ENCODE results near the gene CCNYL1.

The CCNYL1 gene

DNA sequence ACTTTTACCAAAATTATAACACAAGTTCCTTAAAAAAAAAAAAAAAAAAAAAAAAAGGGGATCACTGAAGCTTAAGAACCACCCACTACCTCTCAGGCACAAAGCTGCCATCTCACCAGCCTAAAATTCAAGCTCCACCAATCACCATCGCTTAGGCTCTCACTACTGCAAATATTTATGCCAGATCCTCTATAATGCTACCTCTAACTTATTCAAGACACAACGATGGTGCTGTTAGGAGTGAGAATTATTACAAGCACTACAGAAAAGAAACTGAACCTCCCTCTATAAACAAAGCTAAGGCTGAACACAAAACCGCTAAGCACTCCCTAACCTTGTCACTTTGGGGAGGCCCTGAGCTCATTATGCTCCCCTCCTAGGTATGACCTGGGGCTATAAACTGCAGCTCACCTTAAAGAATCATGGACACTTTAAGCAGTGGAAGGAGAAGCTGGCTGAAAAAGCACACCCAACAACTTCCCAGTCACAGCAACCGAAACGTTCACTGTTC is 54.7 kb downstream of the CCNYL1 start:
- no peak for DNase-seq (ENCODE audit: low read depth)

DNA sequence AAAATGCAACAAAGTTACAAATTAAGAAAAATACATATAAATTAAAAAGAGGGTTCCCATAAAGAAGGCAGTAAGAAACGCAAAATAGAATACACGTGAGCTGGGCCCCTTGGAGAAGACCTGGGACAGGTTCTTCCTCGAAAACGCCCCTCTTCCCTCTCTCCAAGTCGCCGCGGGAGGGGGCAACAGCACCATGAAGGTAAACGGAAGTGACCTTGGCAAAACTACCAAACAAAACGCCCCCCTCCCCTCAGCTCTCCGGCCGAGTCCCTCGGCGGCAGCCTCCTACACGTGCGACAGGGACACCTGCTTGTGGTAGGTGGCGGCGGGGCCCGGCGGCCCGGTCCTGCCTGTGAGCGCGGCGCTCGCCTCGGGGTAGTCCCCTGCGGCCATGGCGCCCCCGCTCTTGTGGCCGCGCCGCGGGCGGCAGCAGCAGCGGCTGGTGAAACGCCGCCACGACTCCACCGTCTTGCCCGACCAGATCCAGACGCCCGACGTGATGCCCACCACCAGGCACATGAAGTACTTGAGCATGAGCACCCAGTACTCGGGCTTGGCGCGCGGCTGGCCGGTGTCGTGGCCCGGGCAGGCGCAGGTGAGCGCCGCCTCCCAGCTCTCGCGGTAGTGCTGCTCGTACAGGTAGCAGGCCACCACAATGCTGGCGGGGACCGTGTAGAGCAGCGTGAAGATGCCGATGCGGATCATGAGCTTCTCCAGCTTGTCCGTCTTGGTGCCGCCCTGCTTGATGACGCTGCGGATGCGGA is 55.4 kb downstream of the CCNYL1 start:
- DNase-seq (ENCODE audit: low read depth): no peak

DNA sequence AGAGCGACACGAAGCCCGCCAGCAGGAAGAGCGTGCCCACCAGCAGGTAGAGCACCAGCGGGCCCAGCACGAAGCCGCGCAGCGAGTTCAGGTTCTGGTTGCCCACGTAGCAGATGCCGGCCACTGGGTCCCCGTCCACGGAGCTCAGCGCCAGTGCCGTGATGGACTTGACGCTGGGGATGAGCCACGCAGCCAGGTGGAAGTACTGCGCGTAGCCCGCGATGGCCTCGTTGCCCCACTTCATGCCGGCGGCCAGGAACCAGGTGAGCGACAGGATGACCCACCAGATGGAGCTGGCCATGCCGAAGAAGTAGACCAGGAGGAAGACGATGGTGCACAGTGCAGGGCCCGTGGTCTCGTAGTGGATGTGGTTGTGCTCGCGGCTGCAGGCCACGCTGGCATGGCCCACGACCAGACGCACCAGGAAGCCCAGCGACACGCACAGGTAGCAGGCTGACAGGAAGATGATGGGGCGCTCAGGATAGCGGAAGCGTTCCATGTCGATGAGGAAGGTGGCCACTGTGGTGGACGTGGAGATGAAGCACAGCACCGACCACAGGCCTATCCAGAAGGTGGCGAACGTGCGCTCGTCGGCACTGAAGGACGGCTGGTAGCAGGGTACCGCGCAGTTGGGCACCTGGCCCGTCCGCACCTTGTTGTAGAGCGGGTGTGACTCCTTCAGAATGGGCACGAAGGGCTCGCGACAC is 56.2 kb downstream of the CCNYL1 start:
- DNase-seq (ENCODE audit: low read depth): no peak

DNA sequence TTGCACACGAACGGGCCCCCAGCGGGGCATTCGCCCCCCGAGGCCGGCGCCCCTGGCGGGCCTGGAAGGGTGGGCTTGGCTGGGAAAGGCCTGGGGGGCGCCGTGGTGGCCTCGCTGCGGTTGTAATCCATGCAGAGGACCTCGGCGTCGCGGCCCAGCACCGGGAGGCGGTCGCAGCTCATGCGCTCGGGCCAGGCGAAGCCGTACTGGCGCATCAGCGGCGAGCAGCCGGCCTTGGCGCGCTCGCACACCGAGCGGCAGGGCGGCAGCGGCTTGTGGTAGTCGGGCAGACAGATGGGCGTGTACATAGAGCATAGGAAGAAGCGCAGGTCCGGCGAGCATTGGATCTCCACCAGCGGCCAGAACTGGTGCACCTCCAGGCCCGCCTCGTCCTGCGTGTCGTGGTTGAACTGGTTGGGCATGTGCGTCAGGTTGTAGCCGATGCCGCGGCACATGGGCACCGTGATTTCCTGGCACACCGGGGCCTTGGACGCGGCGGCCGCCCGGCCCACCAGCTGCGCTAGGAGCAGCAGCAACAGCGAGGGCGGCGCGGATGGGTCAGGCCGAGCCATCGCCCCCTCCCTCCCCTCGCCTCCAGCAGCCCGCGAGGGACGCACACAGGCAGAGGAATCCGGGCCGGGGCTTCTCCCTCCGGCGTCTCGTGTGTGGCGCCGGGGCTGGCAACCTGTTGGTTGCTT is 56.9 kb downstream of the CCNYL1 start:
- DNase-seq (ENCODE audit: low read depth): no peak

DNA sequence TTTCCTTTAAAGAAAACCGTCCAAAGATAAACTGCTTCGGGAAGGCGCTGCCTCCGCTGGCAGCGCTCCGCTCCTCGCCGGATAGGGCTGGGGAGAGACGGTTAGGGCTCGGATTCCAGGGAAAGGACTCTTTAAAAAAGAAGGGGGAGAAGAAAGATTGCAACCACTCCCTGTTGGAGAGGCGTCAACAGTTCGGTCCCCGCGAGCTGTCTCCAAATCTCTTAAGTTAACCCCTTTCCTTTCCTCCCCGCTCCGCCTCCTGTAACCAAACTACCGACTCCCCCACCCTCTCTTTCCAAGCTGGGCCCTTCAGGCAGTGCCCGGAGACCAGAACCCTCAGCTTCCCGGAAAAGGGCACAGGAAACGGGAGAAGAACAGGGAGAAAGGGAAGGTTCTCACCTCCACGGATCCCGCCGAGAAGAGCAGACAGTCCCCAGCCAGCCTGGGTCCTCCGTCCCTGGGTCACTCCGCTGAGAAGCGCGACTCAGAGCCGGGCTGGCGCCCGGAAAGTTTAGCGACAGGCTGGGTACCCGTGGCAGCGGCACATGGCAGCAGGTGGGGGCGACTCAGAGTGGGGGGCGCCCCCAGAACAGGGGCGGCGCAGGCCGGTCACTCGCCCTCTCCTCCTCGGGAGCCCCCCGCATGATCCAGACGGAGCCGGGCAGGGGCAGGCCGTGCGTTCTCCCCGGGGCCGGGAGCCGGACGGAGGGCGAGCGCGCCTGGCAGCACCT is 57.6 kb downstream of the CCNYL1 start:
- DNase-seq (ENCODE audit: low read depth): no peak

DNA sequence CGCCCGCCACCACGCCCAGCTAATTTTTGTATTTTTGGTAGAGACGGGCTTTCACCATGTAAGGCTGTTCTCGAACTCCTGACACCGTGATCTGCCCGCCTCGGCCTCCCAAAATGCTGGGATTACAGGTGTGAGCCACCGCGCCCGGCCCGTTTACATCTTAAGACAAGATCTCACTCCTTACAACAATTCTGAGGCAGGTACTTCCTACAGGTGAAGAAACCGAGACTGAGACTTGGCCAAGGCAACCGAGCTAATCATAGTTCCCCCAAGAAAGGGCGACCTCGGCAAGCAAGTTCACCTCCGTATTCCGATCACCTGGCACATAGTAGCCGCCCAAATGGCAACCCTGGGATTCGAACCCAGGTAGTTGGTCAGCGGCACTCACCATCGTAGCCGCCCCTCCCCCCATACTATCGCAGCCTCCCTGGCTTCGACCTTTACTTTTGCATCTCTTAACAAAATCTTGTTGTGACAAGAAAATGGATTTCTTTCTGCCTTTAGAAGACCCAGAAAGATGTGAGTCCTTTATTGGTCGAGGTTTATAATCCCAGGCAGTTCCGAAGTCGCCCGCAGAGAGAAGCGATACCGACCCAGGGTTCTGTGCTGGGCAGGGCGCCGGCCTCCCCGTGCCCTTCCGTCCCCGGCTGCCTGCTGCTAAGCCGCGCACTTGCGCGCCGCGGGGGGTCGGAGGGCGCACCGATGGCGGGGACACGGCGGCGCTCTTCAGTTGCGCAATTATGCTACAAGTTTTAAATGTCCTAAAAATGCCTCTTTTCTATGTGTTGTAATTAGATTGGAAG is 59.4 kb downstream of the CCNYL1 start:
- DNase-seq (ENCODE audit: low read depth): no peak

DNA sequence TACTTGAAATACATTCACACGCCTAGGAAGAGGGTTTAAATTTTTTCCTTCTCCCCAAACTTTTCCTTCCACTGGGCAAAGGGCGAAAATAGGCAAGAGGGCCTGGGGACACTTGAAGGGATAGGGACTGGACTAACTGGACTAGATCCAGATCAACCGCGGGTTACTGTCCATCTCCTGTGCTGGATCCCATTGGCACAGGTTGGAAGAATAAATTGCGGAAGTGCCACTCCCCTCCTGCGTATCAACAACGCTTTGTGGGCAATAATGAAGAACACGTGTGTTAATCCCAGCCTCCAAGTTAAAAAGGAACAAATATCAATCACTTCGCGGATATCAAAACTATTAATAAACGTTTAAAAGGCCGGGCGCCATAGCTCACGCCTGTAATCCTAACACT is 60.0 kb downstream of the CCNYL1 start:
- DNase-seq (ENCODE audit: low read depth): no peak

DNA sequence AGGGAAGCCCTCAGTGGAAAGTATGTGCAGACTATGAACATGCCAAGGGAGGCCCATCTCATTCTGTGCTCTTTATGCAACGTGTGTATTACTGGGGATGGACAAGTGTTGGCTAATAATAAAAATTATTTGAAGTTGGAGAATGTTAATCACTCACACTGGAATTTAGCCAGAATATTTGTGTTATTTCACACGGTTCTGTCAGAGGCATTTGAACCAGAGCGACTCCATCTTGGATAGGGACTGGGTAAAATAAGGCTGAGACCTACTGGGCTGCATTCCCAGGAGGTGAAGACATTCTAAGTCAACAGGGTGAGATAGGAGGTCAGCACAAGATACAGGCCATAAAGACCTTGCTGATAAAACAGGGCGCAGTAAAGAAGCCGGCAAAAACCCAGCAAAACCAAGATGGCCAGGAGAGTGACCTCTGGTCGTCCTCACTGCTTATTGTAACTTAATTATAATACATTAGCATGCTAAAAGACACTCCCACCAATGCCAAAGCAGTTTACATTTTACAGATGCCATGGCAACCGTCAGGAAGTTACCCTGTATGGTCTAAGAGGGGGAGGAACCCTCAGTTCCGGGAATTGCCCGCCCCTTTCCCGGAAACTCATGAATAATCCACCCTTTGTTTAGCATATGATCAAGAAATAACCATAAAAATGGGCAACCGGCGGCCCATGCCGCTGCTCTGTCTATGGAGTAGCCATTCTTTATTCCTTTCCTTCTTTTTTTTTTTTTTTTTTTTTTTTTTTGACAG is 60.8 kb downstream of the CCNYL1 start:
- DNase-seq (ENCODE audit: low read depth): no peak

DNA sequence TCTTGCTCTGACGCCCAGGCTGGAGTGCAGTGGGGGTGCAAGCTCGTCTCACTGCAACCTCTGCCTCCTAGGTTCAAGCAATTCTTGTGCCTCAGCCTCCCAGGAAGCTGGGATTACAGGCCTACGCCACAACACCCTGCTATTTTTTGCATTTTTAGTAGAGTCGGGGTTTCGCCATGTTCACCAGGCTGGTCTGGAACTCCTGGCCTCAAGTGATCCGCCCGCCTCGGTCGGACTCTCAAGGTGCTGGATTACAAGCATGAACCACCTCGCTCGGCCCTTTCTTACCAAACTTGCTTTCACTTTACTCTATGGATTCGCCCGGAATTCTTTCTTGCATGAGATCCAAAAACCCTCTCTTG is 61.4 kb downstream of the CCNYL1 start:
- DNase-seq (ENCODE audit: low read depth): no peak

DNA sequence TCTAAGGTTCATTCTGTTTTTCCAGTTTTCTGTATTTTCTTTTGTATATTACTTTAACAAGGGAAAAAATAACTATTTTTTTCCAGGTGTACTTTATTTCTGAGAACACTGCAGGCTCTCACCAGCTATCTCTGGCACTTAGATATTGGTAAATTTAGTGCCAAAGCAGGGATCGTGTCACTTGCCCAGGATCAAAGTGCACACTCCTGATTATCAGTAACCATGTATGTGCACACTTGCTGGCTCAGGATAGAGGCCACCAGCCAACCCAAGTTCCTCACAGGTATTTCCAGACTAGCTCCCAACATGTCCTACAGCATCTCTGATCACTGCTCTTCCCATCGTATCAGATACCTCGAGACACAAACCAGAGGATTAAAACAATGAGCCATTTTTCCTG is 64.0 kb downstream of the CCNYL1 start:
- DNase-seq (ENCODE audit: low read depth): no peak

DNA sequence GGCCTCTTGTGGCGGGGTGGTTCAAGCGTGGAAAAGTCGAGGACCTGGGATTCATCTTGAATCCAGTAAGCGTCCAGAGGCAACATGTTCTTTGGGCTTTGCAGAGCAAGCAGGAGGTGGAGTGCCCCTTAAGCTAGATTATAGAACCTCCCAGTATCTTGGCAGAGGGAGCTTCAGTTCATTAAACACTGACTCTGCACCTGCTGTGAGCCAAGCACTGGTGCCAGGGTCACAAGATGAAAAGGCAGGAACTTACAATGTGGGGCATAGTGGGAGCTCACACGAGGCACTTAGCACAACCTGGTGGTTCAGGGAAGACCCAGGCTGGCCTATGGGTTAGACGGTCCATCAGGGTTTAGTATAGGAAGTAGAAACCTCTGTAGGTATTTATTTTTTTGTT is 65.7 kb downstream of the CCNYL1 start:
- DNase-seq (ENCODE audit: low read depth): no peak

DNA sequence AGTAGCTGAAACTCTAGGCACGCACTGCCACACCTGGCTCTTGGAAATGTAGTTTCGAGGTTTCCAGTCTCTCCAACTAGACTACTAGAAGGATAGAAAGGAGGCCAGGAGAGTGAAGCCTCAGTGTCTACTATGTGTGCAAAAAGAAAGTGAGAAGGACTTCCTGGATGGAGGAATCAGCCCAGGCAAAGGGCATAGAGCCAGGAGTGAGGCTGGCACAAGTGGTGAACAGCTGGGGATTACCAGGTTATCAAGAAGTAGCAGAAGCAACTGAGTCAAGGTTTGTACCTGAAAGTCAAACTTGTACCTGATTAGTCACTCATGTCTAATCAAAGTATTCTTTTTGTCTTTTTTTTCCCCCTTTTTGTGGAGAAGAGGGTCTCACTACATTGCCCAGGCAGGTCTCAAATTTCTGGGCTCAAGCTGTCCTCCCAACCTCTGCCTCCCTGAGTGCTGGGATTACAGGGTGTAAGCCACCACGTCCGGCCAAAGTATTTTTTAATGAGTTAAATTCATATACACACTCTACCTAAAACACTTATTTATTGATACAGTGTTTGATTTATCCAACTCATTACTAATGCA is 67.0 kb downstream of the CCNYL1 start:
- no peak for DNase-seq (ENCODE audit: low read depth)

DNA sequence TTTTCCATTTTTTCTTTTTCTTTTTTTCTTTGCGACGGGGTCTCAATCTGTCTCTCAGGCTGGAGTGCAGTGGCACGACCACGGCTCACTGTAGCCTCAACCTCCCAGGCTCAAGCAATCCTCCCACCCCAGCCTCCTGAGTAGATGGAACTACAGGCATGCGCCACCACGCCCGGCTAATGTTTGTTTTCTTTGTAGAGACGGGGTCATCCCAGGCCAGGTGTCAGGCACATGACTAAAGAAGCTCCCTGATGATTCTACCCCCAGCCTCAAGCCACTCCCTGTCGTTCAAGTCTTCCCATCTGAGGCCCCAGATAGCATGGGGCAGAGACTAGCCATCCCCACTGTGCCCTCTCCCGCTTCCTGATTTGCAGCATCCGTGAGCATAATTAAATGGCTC is 68.1 kb downstream of the CCNYL1 start:
- no peak for DNase-seq (ENCODE audit: low read depth)

DNA sequence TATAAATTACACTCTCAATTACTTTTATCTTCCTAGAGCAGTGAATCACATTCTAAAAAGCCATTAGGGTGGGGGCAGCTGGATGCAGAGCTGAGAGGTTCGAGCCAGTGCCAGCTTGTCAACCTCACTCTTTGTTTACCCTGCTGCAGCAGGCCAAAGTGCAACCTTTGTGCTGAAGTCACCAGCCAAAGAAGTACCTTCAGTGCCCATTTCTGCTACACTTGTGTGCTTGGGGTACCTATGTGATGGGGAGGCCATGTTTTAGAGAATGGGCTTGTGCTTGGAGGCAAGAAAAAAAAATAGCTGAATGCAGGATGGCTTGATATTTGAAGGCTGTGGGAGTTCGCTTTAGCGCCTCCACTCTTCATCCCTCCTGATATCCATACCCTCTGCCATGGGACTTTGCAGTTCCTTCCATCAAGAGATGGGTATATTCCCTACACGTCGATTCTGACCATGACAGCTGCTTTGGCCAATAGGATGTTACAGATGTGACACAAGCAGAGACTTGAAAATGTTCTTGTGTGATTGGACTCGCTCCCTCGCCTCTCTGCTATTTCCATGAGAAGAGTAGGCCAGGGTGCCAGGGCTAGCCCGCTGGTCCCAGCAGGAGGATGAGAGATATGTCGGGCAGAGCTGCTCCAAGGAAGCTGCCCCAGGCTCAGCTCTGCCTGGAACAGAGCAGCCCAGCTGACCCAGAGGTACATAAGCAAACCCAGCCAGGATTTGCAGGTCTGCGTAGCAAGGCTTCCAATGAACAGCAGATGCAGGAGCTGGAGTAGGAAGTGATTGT is 71.0 kb downstream of the CCNYL1 start:
- no peak for DNase-seq (ENCODE audit: low read depth)

DNA sequence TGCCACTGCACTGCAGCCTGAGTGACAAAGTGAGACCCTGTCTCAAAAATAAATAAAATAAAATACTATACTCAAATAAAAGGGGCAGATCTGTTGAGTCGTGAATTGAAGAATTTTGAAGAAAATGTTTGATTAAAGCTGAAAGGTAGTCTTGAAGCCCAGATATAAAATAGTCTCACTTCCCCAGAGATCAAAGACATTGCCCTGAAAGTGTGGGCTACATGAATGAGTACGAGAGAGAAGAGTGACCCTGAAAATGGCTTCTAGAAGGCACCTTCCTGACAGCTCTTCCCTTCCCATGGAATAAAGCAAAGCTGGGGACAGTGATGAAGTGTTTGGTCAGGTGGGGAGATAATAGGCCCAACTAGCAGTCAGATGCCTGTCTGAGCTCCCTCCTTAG is 72.1 kb downstream of the CCNYL1 start:
- no peak for DNase-seq (ENCODE audit: low read depth)

DNA sequence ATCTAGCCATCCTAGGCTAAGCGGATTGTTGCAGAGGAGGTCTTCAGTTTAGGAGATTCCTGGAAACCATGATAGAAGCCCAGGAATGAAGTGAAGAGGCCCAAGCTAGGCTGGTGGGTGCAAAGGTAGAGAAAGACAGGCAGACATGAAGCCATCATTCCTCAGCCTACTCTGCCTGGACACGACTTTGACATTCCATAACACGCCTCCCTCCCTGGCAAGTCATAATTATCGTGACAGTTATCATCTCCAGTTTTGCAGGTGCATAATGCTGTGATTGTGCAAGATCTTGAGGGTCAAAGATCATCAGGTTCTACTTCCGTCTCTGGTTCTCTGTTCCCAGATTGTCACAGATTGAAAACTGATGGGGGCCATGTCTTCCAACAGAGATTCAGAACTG is 73.5 kb downstream of the CCNYL1 start:
- no peak for DNase-seq (ENCODE audit: low read depth)

DNA sequence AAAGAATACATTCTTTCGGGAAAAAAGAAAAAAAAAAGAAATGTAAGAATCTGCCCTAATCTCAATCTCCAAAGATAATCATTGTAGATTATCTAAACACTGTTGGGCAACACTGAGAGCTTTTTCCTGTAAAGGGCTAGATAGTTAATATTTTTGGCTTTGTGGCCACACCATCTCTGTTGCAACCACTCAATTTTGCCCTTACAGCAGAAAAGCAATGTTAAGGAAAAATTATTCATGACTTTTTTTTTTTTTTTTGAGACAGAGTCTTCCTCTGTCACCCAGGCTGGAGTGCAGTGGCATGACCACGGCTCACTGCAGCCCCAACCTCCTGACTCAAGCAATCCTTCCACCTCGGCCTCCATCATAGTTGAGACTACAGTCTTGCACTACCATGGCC is 75.6 kb downstream of the CCNYL1 start:
- no peak for DNase-seq (ENCODE audit: low read depth)

DNA sequence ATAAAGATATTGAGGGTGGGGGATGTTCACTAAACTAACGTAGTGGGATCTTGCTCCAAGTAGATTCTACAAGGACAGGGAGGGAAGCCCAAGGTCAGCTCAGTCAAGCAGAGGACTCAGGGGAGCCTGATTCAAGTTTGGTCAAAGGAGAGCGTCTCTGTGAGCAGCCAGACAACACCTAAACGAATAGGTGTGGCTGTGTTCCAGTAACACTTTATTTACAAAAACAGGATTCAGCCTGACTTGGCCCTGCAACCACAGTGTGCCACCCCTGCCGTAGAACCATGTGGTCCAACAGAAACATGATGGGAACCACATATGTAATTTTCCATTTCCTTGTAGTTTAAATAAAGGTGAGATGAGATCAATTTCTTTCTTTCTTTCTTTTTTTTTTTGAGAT is 76.4 kb downstream of the CCNYL1 start:
- no peak for DNase-seq (ENCODE audit: low read depth)

DNA sequence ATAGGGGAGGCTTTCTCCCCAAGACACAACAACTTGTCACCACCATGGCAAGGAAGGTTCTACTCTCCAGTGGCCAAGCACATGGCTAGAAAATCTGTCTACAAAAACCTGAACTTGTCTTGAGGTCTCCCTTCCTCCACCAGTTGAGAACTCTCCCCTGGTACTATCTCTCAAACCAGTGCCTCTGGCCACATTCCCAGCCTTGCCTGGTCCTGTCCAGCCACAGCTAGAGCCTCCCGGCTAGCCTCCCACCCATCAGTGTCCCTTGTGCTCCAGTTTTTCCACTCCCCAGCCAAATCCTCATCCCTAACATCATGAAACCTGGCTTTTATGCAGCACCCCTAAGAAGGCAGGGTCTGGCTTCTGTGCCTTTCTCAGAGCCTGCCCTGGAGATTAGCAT is 79.5 kb downstream of the CCNYL1 start:
- no peak for DNase-seq (ENCODE audit: low read depth)

Measured in HS-27A (cell line).